ENCODE measurements around the gene OR56A4. TPM values are rescaled to one million over a fixed set of nuclear protein-coding genes. Genes with fewer than 3 reads are reported as not detected.
A peak's percentile ranks its signal among the peaks of the same experiment; 100 is the strongest.

Gene OR56A4
- total RNA-seq, 1 donor = not detected

DNA sequence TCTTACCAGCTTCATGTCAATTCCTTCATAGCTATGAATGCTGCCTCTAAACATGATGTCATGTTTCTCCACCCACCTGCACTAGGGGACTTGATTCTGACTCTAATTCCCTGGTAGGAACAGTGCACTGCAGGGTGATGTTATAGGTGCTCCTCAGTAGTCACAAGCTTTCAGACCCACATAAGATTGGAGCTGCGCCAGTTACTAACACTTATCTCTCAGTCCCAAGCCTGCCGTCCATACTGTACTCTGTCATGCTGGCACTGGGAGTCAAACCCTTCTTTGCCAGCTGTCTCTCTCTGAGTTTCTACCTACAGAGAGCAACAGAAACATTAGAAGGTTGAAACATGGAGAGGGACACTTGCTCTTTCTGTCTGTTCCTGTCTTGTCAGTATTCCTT lies 18.3 kb upstream of the OR56A4 start:
- TF ChIP-seq, protein P1, sequence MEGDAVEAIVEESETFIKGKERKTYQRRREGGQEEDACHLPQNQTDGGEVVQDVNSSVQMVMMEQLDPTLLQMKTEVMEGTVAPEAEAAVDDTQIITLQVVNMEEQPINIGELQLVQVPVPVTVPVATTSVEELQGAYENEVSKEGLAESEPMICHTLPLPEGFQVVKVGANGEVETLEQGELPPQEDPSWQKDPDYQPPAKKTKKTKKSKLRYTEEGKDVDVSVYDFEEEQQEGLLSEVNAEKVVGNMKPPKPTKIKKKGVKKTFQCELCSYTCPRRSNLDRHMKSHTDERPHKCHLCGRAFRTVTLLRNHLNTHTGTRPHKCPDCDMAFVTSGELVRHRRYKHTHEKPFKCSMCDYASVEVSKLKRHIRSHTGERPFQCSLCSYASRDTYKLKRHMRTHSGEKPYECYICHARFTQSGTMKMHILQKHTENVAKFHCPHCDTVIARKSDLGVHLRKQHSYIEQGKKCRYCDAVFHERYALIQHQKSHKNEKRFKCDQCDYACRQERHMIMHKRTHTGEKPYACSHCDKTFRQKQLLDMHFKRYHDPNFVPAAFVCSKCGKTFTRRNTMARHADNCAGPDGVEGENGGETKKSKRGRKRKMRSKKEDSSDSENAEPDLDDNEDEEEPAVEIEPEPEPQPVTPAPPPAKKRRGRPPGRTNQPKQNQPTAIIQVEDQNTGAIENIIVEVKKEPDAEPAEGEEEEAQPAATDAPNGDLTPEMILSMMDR (IDR thresholded peaks at IDR 0.05; ENCODE audit: insufficient read depth, low read length) = no peak
- DNase-seq (ENCODE audit: low read depth) = no peak

DNA sequence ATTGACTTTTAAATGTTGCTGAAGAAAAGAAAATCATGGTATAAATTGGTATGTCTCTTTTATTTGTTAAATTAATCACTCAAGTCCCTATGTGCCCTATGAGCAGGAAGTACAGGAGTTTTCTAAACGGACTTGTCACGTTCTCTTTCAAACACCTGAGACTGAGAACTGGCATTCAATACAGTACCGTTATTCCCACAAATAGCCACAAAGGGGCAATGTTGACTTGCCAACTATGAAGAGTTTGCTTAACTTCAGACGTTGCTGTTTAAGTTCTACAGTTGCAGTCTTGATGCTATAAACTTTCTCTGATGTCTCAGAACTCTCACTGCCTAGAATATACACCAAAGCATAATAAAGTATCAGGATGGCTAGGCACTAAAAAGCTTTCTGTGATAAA lies 16.2 kb upstream of the OR56A4 start:
- TF ChIP-seq, protein P1 (IDR thresholded peaks at IDR 0.05; ENCODE audit: insufficient read depth, low read length) = peak; percentile 63
- peak; percentile 74 for DNase-seq (ENCODE audit: low read depth)
- no peak overlapping the region for H3K4me3 ChIP-seq (ENCODE audit: low read depth, low read length)

More for the DNA sequence above, 18.3 kb upstream of the OR56A4 start:
- H3K4me3 ChIP-seq (ENCODE audit: low read depth, low read length) = no peak overlapping the region

DNA sequence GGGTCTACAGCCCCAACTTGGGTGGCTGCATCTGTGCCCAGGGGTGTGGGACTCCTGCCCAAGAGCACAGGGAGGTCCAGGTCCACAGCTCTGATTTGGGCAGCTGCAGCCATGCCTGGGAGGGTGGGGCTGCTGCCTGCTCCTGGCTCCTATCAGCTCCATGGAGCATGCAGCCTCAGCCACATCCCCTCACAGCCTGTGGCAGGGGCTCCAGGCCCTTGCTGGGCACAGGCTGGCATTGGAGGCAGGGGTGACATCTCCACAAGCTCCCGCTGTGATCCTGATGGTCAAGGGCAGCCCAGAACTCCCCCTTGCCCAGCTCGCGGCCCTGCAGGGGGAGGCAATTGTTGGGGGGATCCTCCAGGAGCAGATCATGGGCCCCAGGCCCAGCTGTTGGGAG lies 6.3 kb upstream of the OR56A4 start:
- H3K4me3 ChIP-seq (ENCODE audit: low read depth, low read length) = no peak overlapping the region
- TF ChIP-seq, protein P1 (IDR thresholded peaks at IDR 0.05; ENCODE audit: insufficient read depth, low read length) = no peak
- no peak for DNase-seq (ENCODE audit: low read depth)

DNA sequence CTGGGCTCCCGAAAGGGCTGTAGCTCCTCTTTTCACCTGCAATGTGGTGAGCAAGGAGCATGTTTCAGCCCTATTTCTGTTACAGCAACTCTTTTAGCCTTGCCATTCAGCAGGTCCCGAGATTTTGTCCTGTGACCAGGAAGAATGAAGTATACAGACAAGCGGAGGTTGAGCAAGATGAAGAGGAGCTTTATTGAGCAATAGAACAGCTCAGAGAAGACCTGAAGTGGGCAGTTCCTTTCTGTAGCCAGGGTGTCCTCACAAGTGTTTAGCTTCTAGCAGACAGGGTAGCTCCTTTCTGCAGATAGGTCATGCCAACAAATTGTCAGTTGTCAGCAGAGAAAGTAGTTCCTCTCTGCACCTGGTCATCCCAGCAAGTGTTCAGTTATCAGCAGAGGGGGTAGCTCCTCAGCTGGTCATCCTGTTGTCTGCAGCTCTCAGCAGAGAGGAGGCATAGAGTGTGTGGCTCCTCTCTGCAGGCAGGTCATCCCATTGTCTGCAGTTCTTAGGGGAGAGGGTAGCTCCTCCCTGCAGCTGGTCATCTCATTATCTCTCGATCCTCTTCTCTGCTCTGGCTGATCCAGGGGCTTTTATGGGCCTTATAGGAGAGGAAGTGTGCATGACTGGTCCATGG lies 5.4 kb upstream of the OR56A4 start:
- DNase-seq (ENCODE audit: low read depth) = no peak
- TF ChIP-seq, protein P1 (IDR thresholded peaks at IDR 0.05; ENCODE audit: insufficient read depth, low read length) = no peak
- no peak overlapping the region for H3K4me3 ChIP-seq (ENCODE audit: low read depth, low read length)

DNA sequence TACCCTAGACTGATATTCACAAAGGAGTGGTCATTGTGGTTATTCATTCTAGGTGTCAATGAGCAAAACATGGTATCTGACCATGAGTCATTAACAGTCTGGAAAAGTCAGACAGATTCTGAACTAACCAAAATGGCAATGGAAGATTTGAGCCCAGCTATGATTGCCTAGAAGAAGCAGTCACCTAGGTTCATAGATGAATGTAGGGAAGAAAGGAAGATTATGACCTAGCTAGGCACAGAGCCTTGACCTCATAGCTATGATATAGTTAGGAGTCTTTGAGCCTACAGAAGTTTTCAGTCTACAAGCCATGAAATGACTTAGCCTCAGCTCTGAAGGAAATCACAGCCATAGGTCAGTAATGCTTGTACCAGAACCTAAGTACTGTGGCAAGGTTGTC lies 351 bp downstream of the OR56A4 start:
- TF ChIP-seq, protein P1 (IDR thresholded peaks at IDR 0.05; ENCODE audit: insufficient read depth, low read length) = no peak
- no peak overlapping the region for H3K4me3 ChIP-seq (ENCODE audit: low read depth, low read length)
- no peak for DNase-seq (ENCODE audit: low read depth)

DNA sequence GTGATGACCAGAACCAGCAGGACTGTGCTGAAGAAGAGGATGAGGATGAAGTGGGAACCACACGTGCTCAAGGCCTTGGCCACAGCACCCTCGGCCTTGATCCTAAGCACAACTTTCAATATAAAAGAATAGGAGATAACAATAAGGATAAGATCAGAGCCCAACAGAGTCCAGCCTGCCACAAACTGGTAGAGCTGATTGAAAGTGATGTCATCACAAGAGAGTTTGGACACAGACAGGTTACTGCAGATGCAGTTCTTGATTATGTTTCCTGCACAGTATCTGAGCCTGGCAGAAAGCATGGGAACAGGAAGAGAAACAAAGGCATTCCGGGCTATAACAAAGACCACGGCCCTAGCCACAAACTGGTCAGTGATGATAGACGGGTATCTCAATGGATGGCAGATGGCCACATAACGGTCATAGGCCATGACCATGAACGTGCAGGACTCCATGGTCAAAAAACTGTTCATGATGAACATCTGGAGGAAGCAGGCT lies 4.5 kb downstream of the OR56A4 start:
- H3K4me3 ChIP-seq (ENCODE audit: low read depth, low read length) = no peak overlapping the region
- DNase-seq (ENCODE audit: low read depth) = no peak
- TF ChIP-seq, protein P1 (IDR thresholded peaks at IDR 0.05; ENCODE audit: insufficient read depth, low read length) = no peak

DNA sequence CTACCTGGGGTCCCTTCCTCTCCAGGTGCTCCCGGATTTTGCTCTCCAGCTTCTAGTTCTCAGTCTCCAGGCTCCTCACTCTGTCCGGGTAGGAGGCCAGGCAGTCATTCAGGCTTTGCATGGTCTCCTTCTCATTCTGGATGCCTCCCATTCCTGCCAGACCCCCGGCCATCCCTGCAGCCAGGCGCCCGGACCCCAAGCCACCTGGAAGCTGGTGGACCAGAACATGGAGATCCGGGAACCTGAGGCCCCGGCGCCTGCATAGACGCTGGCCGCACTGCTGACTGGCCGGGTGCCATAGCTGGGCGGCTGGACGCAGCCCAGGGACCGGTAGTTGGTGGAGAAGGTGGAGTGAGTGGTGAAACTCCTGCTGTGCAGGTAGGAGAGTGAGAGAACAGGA lies 12.0 kb downstream of the OR56A4 start:
- no peak overlapping the region for H3K4me3 ChIP-seq (ENCODE audit: low read depth, low read length)
- DNase-seq (ENCODE audit: low read depth) = no peak
- TF ChIP-seq, protein P1 (IDR thresholded peaks at IDR 0.05; ENCODE audit: insufficient read depth, low read length) = no peak
